DOHH2 (cell line): ENCODE data around the gene MB.

Experiments
- CTCF ChIP-seq: fragments of 200-600 bp; sonication (generic); IDR thresholded peaks from one replicate; pipeline ENCODE4 v1.5.1; 2014; ENCODE audit warnings: antibody characterized with exemption, mild to moderate bottlenecking, low read depth, low read length; ENCODE audit not compliant: poor library complexity, severe bottlenecking
- EZH2phosphoT487 ChIP-seq: fragments of 200-600 bp; sonication (generic); IDR thresholded peaks from 2 replicates; pipeline ENCODE4 v1.6.1; 2017; ENCODE audit warnings: borderline replicate concordance, mild to moderate bottlenecking, antibody characterized with exemption, low read length, moderate library complexity, mixed read lengths

DNA sequence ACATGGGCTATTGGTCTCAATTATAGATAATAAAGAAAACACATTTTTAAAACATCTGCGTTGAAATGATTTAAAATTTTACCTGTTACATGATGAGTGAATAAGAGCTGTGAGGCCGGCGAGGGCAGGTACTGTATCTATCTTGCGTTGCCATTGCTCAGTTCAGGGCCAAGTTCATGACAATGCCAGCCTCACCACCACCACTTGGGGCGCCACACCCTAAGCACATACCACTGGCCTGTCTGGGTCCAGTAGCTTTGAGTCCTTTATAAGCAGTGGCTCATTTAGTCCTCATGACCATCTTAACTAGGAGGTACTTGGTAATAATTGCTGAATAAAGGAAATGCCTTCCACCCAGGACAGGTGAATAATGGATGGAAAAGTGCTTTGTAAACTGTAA, 14.5 kb upstream of the MB start:
- TF ChIP-seq CTCF, result peak; percentile 93
- no peak for TF ChIP-seq EZH2phosphoT487
